Heart left ventricle (tissue), 16 donors: ENCODE data around the gene DLK2. TPM values are rescaled to one million over a fixed set of nuclear protein-coding genes. Genes with fewer than 3 reads are reported as not detected.
"Not testable (repeated sequence)": the region's sequence is repeated elsewhere in the genome, so short reads cannot be mapped to it uniquely, and the experiment has no call there.

Experiments used
- ATAC-seq, 4 donors: fragments of 200-7000 bp; cut with Tn5 transposase; one replicate each; pipeline ENCODE4 v1.9.1; 2020 to 2022; ENCODE audit warnings: moderate library complexity in 4 of 4, mild to moderate bottlenecking in 3 of 4, moderate number of reproducible peaks in 1 of 4
- DNase-seq, 5 donors: peaks; one replicate each; pipeline ENCODE4 v3.0.0-alpha.2; 2020
- H3K27ac ChIP-seq, 12 donors: fragments of 200-600 bp; sonication (generic) in 4 of 12; one replicate each; pipeline versions ENCODE4 v1.5.0 to v1.8.0; 2016 to 2022; ENCODE audit warnings: mild to moderate bottlenecking in 2 of 12
- H3K27me3 ChIP-seq, 9 donors: fragments of 200-600 bp; sonication (generic) in 2 of 9; one replicate each; pipeline versions ENCODE4 v1.5.1 to v1.8.0; 2016 to 2022; ENCODE audit warnings: mild to moderate bottlenecking in 3 of 9
- H3K36me3 ChIP-seq, 9 donors: fragments of 200-600 bp; sonication (generic) in 2 of 9; one replicate each; pipeline versions ENCODE4 v1.5.0 to v1.8.0; 2018 to 2022; ENCODE audit warnings: mild to moderate bottlenecking in 2 of 9
- H3K4me1 ChIP-seq, 12 donors: fragments of 200-600 bp; sonication (generic) in 4 of 12; one replicate each; pipeline versions ENCODE4 v1.5.0 to v1.8.0; 2016 to 2022; ENCODE audit warnings: mild to moderate bottlenecking in 3 of 12
- H3K4me3 ChIP-seq, 12 donors: fragments of 200-600 bp; sonication (generic) in 4 of 12; one replicate each; pipeline versions ENCODE4 v1.5.0 to v1.8.0; 2017 to 2022; ENCODE audit warnings: mild to moderate bottlenecking in 9 of 12, moderate library complexity in 4 of 12
- H3K9me3 ChIP-seq, 12 donors: fragments of 200-600 bp; sonication (generic) in 4 of 12; one replicate each; pipeline versions ENCODE4 v1.5.0 to v1.8.0; 2016 to 2022; ENCODE audit warnings: mild to moderate bottlenecking in 1 of 12
- CTCF ChIP-seq, 12 donors: fragments of 200-600 bp; sonication (generic) in 4 of 12; IDR thresholded peaks; one replicate each; pipeline versions ENCODE4 v1.5.0 to v1.8.0; 2018 to 2022; ENCODE audit warnings: antibody characterized with exemption in 12 of 12, mild to moderate bottlenecking in 5 of 12
- POLR2A ChIP-seq, 2 donors: fragments of 450-650 bp; IDR thresholded peaks; one replicate each; pipeline ENCODE4 v1.6.1; 2017; ENCODE audit warnings: antibody characterized with exemption in 2 of 2, mild to moderate bottlenecking in 2 of 2, moderate library complexity in 2 of 2
- WGBS, 4 donors: extraction: QIAGEN DNeasy Blood & Tissue Kit in 2 of 4; methylation state at CpG; one replicate each; pipeline versions ENCODE4 v1.1.5 to v1.1.7; 2013 to 2018; 5-methylcytosine and 5-hydroxymethylcytosine counted together
- intact Hi-C, 10 donors: fragments of 100-400 bp; cut with DNase I; formaldehyde crosslinking; loops; one replicate each; pipeline versions ENCODE4 v1.11.1 to v1.14.2; 2022
- polyA plus RNA-seq, 2 donors: library from polyadenylated mRNA; stranded (reverse); fragments of 200-250 nt; gene quantifications; one replicate each; pipeline ENCODE4 v1.2.3, GENCODE V29; 2013
- total RNA-seq, 9 donors: library from RNA; depleted of rRNA in 2 of 9; stranded (reverse); fragments of >200 nt in 2 of 9; fragmentation: NEBNext Ultra II Directional in 3 of 9; extraction: Animal tissue kit (Norgen Biotek cat#: 25700) in 3 of 9; gene quantifications; one replicate each; pipeline versions ENCODE4 v1.1.0 to v1.2.4, GENCODE V29; 2016 to 2023
- donor health status: ischemic (EF 13 %, LVEDD 7.1; RV severe dilation, severe dysfunction).
- donor health status: healthy with polysubstance abuse.
- donor health status: DM: no; HTN: yes; CAD: no.
- donor health status: DM: no; HTN: no; CAD: no.
- donor health status: ischemic (EF 25% LVEDD 6.9; RV normal size, moderate dysfunction).
- donor health status: ischemic (EF 25% LVEDD 5.7; RV mildly dilated, moderate dysfunction).
- donor health status: healthy.
- donor health status: DM: yes; HTN: yes; CAD: no.
- donor health status: ischemic (EF 35%, LVEDD 5.7; RV mildly dilated, moderate dysfunction).
- donor health status: nonischemic (EF 11% LVEDD 7.7; RV severe dilation, severe dysfunction).
- donor health status: DM: yes; HTN: yes; CAD: no.
- donor health status: PGD.
- donor health status: ischemic (EF 29% LVEDD 5.4; RV normal size, mild dysfunction).
- donor health status: nonischemic (EF 23%, LVEDD 6.1; RV moderate dilation, normal function).

The DLK2 gene
- total and polyA plus RNA-seq, 11 donors, result 0.61 to 8.1 (median 2.7) TPM

- Histone ChIP-seq H3K27me3 (peaks cover 0 to 36% (median 11%) of the 10 kb centered on the region in 9 donors), H3K9me3 (no peaks in the 10 kb centered on the region), H3K36me3 (no peaks in the 10 kb centered on the region), H3K4me3 (no peak overlapping the region), H3K27ac (no peak overlapping the region), H3K4me1 (peaks cover 0 to 10% (median 3%) of the 10 kb centered on the region in 12 donors)
- no peak for DNase-seq
- TF ChIP-seq POLR2A (IDR thresholded peaks at IDR 0.05), result no peak
- TF ChIP-seq CTCF (IDR thresholded peaks at IDR 0.05), result no peak
- WGBS, 4 donors, result 60 to 94% (median 86%) methylated on average over 4 of the region's 4 CpGs
- intact Hi-C loops, result no loop called here
- ATAC-seq, result no peak
Observed at GRCh38 chr6:43460032-43460431, 4.7 kb upstream of the DLK2 start.

DNA sequence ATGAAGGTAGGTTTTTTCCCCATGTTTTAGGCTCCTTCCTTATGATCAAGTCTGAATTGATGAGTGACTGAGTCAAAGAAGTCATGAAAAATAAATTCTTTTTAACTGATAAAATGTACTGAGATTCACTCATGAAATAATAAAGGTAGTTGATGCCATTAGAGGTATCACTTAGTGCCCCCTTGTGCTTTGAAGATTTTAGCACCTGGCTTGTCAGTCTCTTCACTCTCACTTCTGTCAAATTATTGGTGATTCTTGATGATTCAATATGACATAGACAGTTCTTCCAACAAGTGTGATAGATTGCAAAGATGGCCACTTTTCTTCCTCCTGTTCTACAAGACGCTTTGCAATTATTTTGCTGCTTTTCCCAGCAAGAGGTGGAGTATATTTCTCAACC is 4.2 kb upstream of the DLK2 start:
- Histone ChIP-seq H3K4me3 (no peak overlapping the region), H3K9me3 (no peaks in the 10 kb centered on the region), H3K4me1 (peaks cover 0 to 15% (median 3%) of the 10 kb centered on the region in 12 donors), H3K36me3 (no peaks in the 10 kb centered on the region), H3K27ac (no peak overlapping the region), H3K27me3 (peaks cover 0 to 36% (median 11%) of the 10 kb centered on the region in 9 donors)
- DNase-seq (no peak), ATAC-seq (no peak)
- intact Hi-C loops, result loop anchor here in 1 of 10 donors (10.0 kb wide), 1 partner anchor 75 kb away; no protein-coding TSS in a partner anchor
- 60 to 95% (median 87%) methylated on average over 1 of the region's 1 CpG for WGBS, 4 donors
- TF ChIP-seq CTCF (IDR thresholded peaks at IDR 0.05) (no peak), POLR2A (IDR thresholded peaks at IDR 0.05) (no peak)

GRCh38 chr6:43458154-43458553 is 2.8 kb upstream of the DLK2 start:
- not testable (repeated sequence) for H3K4me3 ChIP-seq, H3K9me3 ChIP-seq, H3K36me3 ChIP-seq, DNase-seq, ATAC-seq, H3K27ac ChIP-seq
- intact Hi-C loops, result loop anchor here in 1 of 10 donors (10.0 kb wide), 1 partner anchor 73 kb away; no protein-coding TSS in a partner anchor
- Histone ChIP-seq H3K4me1 (peaks cover 0 to 22% (median 5%) of the 10 kb centered on the region in 12 donors), H3K27me3 (peaks cover 0 to 32% (median 10%) of the 10 kb centered on the region in 9 donors)
- 96 to 97% (median 97%) methylated on average over 15 of the region's 15 CpGs for WGBS, 4 donors

- TF ChIP-seq CTCF (IDR thresholded peaks at IDR 0.05) (no peak), POLR2A (IDR thresholded peaks at IDR 0.05) (no peak)
- intact Hi-C loops, result loop anchor here in 1 of 10 donors (1.0 to 10.0 kb wide), 2 partner anchors 38 to 73 kb away; no protein-coding TSS in a partner anchor
- H3K9me3 ChIP-seq, result no peaks in the 10 kb centered on the region
- WGBS, 4 donors, result 62 to 77% (median 67%) methylated on average over 9 of the region's 9 CpGs
- ATAC-seq, result no peak
- H3K27me3 ChIP-seq, result peaks cover 0 to 31% (median 6%) of the 10 kb centered on the region in 9 donors
- peaks cover 0 to 22% (median 5%) of the 10 kb centered on the region in 12 donors for H3K4me1 ChIP-seq
- peaks cover 0 to 8% (median 0%) of the 10 kb centered on the region in 9 donors for H3K36me3 ChIP-seq
- H3K27ac ChIP-seq, result no peak overlapping the region
- no peak for DNase-seq
- H3K4me3 ChIP-seq, result no peak overlapping the region
Observed at GRCh38 chr6:43457643-43458042, 2.3 kb upstream of the DLK2 start.
